ENCODE data around the gene PDE4C.
A peak's percentile ranks its signal among the peaks of the same experiment; 100 is the strongest.

PDE4C gene

DNA sequence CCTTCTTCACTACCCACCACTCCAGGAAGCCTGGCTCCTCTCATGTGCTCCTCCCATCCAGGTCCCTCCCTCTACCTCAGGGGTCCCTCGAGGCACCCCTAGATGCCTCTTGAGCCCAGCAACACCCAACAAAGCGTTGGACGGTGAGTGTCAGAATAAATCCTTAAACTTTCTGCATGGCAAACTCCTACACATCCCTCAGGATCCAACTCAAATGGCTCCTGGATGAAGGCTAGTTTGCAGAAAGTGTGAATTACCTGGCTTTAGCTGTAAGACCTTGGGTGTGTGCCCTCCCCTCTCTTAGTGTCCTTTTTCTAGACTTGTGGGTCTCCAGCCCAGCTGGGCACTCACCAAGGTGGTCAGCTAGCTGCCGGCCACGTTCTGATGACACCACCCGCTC lies 27.9 kb downstream of the PDE4C start:
- DNase-seq (ENCODE audit: low spot score): no peak

DNA sequence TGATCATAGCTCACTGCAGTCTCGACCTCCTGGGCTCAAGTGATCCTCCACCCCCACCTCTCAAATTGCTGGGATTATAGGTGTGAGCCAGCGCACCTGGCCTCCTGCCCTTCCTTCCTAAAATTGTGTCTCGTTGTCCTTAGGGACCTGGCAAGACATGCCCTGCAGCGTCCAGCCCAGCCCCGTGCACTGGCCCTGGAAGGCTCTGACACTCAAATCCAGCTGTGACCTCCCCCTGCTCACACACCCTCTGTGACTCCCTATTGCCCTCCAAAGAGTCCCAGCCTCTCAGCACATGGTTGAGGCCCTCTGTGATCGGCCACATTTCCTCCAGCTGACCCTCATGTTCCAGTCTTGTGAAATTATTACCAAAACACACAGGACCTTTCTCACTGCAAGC lies 28.3 kb downstream of the PDE4C start:
- no peak for DNase-seq (ENCODE audit: low spot score)

DNA sequence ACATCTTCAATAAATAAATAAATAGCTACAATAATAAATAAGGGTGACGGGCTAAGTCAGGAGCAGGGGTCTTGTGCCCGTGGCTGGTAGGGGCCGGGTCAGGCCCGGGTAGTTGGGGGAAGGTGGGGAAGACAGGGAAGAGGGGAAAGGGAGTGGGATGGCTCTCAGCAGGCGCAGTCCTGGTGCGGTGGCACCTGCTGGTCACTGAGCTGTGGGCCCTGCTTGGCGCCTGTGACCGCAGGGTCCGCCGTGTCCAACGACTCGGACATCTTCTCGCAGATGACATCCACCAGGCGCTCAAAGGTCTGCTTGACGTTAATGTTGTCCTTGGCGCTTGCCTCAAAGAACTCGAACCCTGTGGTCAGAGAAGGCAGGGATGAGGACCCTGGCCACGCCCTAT lies 28.9 kb downstream of the PDE4C start:
- no peak for DNase-seq (ENCODE audit: low spot score)

DNA sequence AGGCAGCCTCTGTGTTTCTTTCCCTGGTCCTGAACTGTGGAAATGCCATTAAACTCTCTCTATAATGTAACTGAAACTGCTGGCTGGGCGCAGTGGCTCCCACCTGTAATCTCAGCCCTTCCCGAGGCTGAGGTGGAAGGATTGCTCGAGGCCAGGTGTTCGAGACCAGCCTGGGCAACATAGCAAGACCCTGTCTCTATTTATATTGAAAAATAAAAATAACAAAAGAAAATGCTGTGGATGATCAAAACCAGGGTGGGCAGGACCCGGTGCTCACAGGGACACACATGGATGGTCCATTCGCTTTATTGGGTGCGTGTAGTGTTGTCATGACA lies 29.8 kb downstream of the PDE4C start:
- DNase-seq (ENCODE audit: low spot score): no peak

DNA sequence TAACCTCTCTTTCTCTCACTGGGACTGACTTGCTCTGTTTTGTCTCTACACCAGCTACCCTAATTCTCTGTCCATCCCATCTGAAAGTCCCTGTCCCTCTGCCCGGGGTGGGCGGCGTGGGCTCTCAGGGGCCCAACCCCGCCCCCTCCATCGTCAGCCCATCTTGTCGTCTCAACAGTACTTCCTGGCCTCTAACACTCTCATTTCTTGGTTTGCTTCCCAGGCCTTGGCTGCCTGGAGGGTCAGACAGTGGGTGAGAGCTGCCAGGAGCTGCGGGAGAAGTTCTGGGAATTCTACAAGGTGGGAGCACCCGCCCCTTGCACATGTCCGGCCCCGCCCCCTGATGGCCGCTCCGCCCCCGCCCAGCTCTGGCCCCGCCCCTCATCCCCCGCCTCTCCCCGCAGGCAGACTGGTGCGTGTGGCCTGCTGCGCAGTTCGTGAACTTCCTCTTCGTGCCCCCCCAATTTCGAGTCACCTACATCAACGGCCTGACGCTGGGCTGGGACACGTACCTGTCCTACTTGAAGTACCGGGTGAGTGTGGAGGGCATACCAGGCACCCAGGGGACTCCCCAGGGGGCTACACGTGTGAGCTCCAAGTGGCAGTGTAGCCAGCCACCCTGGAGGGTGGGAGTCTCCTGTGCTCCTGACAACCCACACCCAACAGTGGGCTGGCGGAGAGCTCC lies 31.5 kb downstream of the PDE4C start:
- no peak for DNase-seq (ENCODE audit: low spot score)

DNA sequence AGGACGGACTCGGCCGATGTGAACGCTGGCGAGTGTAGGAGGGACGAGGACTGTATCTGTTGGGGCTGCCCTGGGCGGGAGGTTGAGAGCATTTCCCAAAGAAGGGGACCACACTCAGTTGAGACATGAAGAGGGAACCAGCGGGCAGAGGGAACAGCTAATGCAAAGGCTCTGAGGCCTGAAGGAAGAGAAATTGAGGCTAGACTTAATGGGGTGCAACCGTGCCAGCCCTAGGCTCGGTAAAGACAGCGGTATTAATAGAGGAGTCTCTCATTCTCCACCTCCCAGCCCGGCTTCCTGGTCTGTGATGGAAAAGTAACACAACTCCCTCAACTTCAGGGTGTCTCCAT lies 32.1 kb downstream of the PDE4C start:
- DNase-seq (ENCODE audit: low spot score): no peak

DNA sequence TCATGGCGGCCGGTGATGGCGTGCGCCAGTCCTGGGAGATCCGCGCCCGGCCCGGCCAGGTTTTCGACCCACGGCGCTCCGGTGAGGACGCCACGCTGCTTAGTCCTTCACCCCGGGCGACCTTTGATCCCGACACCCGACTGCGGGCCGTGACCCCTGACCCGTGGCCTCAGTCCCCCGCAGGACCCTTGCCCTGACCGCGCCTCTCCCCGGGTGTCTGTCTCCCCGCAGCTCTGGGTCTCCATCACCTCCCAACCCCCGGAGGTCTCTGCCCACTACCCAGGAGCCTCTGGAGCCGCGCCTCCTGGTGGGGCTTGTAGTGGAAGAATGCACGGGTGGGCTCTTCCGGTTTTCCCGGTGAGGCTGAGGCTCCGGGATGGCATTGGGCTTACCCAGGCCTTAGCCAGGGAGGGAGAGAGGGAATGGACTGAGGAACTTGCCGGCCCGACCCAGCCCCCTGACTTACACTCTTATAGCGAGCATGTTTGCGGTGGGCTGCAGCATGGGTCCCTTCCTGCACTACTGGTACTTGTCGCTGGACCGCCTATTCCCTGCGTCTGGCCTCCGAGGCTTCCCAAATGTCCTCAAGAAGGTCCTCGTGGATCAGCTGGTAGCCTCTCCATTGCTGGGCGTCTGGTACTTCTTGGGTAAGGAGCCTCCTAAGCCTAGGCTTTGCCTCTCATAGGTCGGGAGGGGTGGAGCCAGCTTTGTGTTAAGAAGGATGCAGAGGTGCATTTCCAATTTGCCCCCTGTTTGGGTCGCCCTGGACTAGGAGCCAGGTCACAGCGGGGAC lies 32.7 kb downstream of the PDE4C start:
- no peak for DNase-seq (ENCODE audit: low spot score)

DNA sequence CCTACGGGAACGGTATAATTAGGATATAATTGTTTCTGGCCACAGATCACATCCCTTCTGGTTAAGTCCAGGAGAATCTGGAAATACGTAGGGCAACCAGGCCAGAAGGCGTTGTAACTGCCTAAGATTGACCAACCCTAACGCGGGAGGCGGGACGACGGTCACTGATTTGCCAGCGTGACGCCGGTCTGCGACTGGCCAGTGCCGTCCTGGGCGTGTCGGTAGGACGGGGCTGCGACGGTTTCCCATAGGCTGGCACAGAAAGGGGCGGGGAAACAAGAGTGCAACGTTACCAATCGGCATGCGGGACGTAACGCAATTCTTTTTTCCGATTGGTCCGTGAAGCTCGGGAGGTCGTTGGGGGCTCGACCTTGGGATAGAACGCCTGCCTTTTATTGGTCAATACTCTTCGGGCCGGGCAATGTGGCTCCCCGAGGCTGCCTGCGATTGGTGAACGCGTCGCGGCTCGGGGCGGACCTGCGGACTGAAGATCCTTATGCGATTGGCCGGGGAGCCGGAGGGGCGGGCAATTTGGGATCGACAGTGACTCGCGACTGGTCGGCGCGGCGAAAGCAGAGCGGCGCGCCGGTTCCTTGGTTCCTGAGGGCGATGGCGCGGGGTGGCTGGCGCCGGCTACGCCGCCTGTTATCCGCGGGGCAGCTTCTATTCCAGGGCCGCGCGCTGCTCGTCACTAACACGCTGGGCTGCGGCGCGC lies 33.4 kb downstream of the PDE4C start, which contains the start of gene MPV17L2:
Gene MPV17L2 (plus strand): TSS at position 546 of the 715 bp plus-strand sequence. CDS start 64 bp downstream, at position 610.
- peak; percentile 93 for DNase-seq (ENCODE audit: low spot score)

DNA sequence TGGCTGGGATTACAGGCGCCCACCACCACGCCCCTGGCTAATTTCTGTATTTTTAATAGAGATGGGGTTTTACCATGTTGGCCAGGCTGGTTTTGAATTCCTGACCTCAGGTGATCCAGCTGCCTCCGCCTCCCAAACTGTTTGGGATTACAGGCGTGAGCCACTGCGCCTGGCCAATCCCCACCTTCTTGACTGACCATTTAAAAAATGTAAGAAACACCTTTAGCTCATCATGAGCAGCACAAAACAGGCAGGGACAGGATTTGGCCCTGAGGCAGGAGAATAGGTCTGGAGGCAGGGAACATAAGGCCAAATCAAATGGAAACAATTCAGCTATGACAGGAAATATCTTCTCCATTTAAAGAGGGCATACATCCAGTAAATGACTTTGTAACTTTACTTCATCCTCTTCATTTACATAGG lies 34.6 kb downstream of the PDE4C start:
- no peak for DNase-seq (ENCODE audit: low spot score)

DNA sequence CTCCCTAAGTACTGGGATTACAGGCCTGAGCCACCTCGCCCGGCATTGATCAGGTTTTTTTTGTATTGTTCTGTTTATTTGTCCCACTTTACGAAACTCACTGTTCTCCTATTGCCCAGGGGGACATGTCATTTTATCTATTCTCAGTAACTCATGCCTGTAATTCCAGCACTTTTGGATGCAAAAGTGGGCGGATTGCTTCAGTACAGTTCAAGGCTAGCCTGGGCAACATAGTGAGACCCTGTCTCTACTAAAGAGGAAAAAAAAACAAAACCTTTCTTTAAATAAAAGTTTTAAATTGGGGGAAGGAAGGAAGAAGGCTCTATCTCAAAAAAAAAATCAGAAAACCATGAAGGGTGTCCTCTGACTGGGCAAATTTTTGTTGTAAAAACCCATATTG lies 36.0 kb downstream of the PDE4C start:
- no peak for DNase-seq (ENCODE audit: low spot score)

DNA sequence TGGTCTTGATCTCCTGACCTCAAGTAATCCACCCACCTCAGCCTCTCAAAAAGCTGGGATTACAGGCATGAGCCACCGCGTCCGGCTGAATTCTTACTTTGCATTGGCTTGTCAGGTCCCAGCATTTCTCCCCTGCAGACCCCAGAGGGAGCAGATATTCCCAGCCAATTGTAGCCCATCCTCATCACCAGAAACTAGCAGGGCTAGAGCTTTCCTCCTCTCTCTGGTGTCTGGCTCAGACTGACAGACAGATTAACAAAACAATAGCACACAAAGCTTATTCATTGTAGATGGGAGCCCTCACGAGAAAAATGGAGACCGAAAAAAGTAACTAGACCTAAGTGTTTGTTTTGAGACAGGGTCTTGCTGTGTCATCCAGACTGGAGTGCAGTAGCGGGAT lies 40.7 kb downstream of the PDE4C start:
- no peak for DNase-seq (ENCODE audit: low spot score)

DNA sequence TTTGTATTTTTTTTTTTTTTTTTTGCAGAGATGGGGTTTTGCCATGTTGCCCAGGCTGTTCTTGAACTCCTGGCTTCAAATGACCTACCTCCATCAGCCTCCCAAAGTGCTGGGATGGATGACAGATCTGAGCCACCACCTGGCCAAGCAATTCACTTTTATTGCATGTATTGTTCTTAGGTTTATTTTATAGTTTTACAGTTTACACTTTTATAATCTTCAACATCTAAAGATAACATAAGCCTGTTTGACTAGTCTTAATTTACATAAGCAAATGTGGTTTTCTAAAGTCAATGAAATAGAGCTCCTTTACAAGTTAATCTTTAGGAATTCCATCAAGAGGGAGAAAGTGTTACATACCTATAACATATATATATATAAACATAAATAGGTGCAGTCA lies 42.7 kb downstream of the PDE4C start:
- no peak for DNase-seq (ENCODE audit: low spot score)

DNA sequence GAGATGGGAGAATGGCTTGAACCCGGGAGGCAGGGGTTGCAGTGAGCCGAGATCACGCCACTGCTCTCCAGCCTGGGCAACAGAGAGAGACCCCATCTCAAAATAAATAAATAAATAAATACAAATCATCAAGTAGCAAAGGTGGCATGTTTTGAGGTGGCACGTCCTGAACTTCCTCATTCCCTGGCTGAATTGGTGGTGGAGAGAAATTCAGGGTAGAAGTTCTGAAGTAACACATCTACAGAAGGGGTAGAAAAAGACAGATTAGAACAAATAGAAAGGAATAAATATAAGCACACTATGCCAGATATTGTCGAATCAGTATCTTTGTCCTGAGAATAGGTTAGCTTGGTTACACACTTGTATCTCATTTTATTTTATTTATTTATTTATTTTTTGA lies 46.3 kb downstream of the PDE4C start:
- no peak for DNase-seq (ENCODE audit: low spot score)

DNA sequence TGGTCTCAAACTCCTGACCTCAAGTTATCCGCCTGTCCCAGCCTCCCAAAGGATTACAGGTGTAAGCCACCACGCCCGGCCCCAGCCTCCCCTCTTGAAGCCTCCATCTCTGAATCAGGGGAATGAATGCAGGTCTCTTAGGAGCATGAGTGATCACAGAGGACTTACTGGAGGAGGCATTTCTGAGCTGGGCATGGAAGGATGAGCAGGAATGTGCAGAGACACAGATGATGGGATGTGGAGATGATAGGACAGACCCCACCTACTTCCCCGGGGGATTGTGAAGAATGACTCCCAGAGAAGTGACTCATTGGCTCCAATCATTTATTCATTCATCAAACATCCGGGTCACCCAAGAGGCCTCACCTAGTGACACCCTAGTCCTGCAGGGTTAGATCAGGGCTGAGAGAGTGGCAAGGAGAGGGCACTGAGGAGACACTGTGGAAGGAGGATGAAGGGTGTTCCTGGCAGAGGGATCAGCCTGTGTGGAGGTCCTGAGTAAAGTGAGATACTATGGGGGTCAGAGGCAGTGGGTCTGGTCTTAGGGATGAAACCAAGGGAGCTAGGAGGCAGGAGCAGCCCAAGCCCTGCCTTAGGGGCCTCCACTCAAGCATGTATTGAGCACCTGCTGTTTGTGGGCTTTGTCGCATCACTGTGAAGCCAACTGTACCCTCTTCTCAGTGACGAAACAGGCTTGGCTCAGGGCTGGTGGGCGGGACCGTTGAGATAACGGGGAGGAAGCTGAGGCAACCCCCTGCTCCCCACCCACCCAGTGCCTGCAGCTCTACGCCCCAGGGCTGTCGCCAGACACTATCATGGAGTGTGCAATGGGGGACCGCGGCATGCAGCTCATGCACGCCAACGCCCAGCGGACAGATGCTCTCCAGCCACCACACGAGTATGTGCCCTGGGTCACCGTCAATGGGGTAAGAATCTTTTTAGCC lies 49.6 kb downstream of the PDE4C start:
- no peak for DNase-seq (ENCODE audit: low spot score)

DNA sequence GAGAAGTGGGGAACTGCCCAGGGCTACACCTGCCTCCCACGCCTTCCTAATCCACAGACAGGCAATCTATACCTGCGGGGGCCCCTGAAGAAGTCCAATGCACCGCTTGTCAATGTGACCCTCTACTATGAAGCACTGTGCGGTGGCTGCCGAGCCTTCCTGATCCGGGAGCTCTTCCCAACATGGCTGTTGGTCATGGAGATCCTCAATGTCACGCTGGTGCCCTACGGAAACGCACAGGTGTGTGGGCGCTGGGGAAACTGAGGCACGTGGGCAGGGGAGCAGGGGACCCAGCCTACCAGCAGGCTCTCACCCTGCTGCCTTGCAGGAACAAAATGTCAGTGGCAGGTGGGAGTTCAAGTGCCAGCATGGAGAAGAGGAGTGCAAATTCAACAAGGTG lies 51.3 kb downstream of the PDE4C start:
- DNase-seq (ENCODE audit: low spot score): no peak
